ENCODE data around the gene NBEA.
"Not testable (repeated sequence)": the region's sequence is repeated elsewhere in the genome, so short reads cannot be mapped to it uniquely, and the experiment has no call there.

The NBEA gene

DNA sequence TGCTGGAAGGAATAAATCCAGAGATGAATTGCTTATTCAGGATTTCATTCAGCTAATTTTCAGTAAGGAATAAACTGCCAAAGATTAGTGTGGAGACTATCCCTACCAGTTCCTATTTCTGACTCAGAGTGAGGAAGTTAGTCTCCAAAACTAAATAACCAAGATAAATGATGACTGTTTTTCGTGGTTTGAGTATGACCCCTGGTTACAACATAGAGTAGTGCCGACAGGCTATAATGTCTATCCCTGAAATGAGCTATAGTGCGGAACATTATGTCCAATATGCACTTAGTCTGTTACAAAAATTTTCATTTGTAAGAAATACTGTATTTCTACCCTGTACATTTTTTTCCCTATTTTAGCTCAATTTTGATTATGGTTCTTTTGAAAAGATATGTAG lies 51.4 kb downstream of the NBEA start:
- H2BK12ac ChIP-seq (ENCODE audit: low read length): no peak overlapping the region
- no peak overlapping the region for H3K23ac ChIP-seq (ENCODE audit: low read length)
- H3K27ac ChIP-seq (ENCODE audit: low read depth, low read length): no peak overlapping the region
- no peaks in the 10 kb centered on the region for H3K27me3 ChIP-seq (ENCODE audit: insufficient read depth, low read length)
- no peak overlapping the region for H3K4me2 ChIP-seq (ENCODE audit: low read length)
- no peak overlapping the region for H2BK120ac ChIP-seq (ENCODE audit: insufficient read depth, low read length, poor library complexity)
- no peak overlapping the region for H3K18ac ChIP-seq (ENCODE audit: low read length)
- H3K79me2 ChIP-seq (ENCODE audit: control insufficient read depth, insufficient read depth, low read length, poor library complexity): no peaks in the 10 kb centered on the region
- H3K79me1 ChIP-seq (ENCODE audit: low read length): no peaks in the 10 kb centered on the region
- H4K8ac ChIP-seq (ENCODE audit: low read depth, low read length): no peak overlapping the region
- H3K14ac ChIP-seq (ENCODE audit: low read length): no peak overlapping the region
- H2AK5ac ChIP-seq (ENCODE audit: low read length): no peak overlapping the region
- peaks cover 8% of the 10 kb centered on the region for H3K9me3 ChIP-seq (ENCODE audit: insufficient read depth, low read depth, low read length)
- no peak for DNase-seq
- H3K4ac ChIP-seq (ENCODE audit: low read depth, low read length): no peak overlapping the region
- H2AFZ ChIP-seq (ENCODE audit: insufficient read depth, low read length, poor library complexity): no peak overlapping the region
- H4K12ac ChIP-seq (ENCODE audit: low read depth, low read length): no peak overlapping the region
- H4K91ac ChIP-seq (ENCODE audit: low read depth, low read length): no peak overlapping the region
- H3K4me1 ChIP-seq (ENCODE audit: control insufficient read depth in 1 of 2, insufficient read depth in 2 of 2, low read length in 2 of 2): no peaks in the 10 kb centered on the region
- no peak overlapping the region for H3K9ac ChIP-seq (ENCODE audit: low read length)
- H3K36me3 ChIP-seq (ENCODE audit: control insufficient read depth in 1 of 2, insufficient read depth in 2 of 2, low read length in 2 of 2): no peaks in the 10 kb centered on the region
- H3K4me3 ChIP-seq (ENCODE audit: low read depth, low read length): no peak overlapping the region
- no CpG with 5 or more reads among the region's 3 CpGs for WGBS (ENCODE audit: extremely low coverage, insufficient coverage, insufficient read length)
- no peak overlapping the region for H2BK5ac ChIP-seq (ENCODE audit: low read depth, low read length, poor library complexity)

DNA sequence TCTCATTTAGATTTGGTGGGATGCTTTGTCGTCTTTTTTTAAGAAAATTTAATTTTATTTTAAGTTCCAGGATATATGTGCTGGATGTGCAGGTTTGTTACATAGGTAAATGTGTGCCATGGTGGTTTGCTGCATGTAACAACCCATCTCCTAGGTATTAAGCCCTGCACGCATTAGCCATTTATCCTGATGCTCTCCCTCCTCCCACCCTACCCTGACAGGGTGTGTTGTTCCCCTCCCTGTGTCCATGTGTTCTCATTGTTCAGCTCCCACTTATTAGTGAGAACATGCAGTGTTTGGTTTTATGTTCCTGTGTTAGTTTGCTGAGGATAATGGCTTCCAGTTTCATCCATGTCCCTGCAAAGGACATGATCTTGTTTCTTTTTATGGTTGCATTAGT lies 61.7 kb downstream of the NBEA start:
- not testable (repeated sequence) for H4K12ac ChIP-seq (ENCODE audit: low read depth, low read length); H4K91ac ChIP-seq (ENCODE audit: low read depth, low read length); H3K4me1 ChIP-seq (ENCODE audit: control insufficient read depth in 1 of 2, insufficient read depth in 2 of 2, low read length in 2 of 2); H3K27ac ChIP-seq (ENCODE audit: low read depth, low read length); H2BK5ac ChIP-seq (ENCODE audit: low read depth, low read length, poor library complexity); H4K8ac ChIP-seq (ENCODE audit: low read depth, low read length); H3K79me2 ChIP-seq (ENCODE audit: control insufficient read depth, insufficient read depth, low read length, poor library complexity); H3K4me2 ChIP-seq (ENCODE audit: low read length); H2BK12ac ChIP-seq (ENCODE audit: low read length); H3K9me3 ChIP-seq (ENCODE audit: insufficient read depth, low read depth, low read length); H2BK120ac ChIP-seq (ENCODE audit: insufficient read depth, low read length, poor library complexity); H3K9ac ChIP-seq (ENCODE audit: low read length); H3K79me1 ChIP-seq (ENCODE audit: low read length); H3K4me3 ChIP-seq (ENCODE audit: low read depth, low read length); H3K36me3 ChIP-seq (ENCODE audit: control insufficient read depth in 1 of 2, insufficient read depth in 2 of 2, low read length in 2 of 2); H3K23ac ChIP-seq (ENCODE audit: low read length); H3K18ac ChIP-seq (ENCODE audit: low read length); H3K27me3 ChIP-seq (ENCODE audit: insufficient read depth, low read length); H3K14ac ChIP-seq (ENCODE audit: low read length); H3K4ac ChIP-seq (ENCODE audit: low read depth, low read length); H2AFZ ChIP-seq (ENCODE audit: insufficient read depth, low read length, poor library complexity); H2AK5ac ChIP-seq (ENCODE audit: low read length); DNase-seq
- no CpG with 5 or more reads among the region's 2 CpGs for WGBS (ENCODE audit: extremely low coverage, insufficient coverage, insufficient read length)

DNA sequence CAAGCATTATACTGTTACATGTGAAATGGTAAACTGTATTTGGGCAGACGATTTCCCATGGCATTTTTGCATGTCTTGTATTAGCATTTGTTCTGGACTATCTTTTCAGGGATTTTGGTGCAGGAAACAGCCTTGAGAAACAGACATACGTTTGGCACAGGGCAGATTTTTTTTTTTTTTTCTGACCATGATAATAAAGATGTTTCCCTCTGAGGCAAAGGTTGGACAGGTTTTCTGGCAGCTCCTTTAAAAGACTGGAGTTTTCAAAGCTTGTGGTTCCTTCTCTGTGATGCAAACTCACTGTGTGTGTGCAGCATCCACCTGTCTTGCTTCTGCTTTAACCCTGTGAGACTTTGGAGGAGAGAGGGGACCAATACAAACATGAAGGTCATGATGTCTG lies 63.0 kb downstream of the NBEA start:
- Histone ChIP-seq H3K4me2 (ENCODE audit: low read length) (no peak overlapping the region), H4K8ac (ENCODE audit: low read depth, low read length) (no peak overlapping the region), H3K27me3 (ENCODE audit: insufficient read depth, low read length) (no peaks in the 10 kb centered on the region), H3K79me2 (ENCODE audit: control insufficient read depth, insufficient read depth, low read length, poor library complexity) (no peaks in the 10 kb centered on the region), H3K18ac (ENCODE audit: low read length) (no peak overlapping the region), H2AK5ac (ENCODE audit: low read length) (no peak overlapping the region), H3K14ac (ENCODE audit: low read length) (no peak overlapping the region), H4K12ac (ENCODE audit: low read depth, low read length) (no peak overlapping the region), H2BK120ac (ENCODE audit: insufficient read depth, low read length, poor library complexity) (no peak overlapping the region), H3K9ac (ENCODE audit: low read length) (no peak overlapping the region), H3K4ac (ENCODE audit: low read depth, low read length) (no peak overlapping the region), H2BK5ac (ENCODE audit: low read depth, low read length, poor library complexity) (no peak overlapping the region), H3K23ac (ENCODE audit: low read length) (no peak overlapping the region), H3K36me3 (ENCODE audit: control insufficient read depth in 1 of 2, insufficient read depth in 2 of 2, low read length in 2 of 2) (no peaks in the 10 kb centered on the region), H3K9me3 (ENCODE audit: insufficient read depth, low read depth, low read length) (no peaks in the 10 kb centered on the region), H2AFZ (ENCODE audit: insufficient read depth, low read length, poor library complexity) (no peak overlapping the region), H3K27ac (ENCODE audit: low read depth, low read length) (no peak overlapping the region), H4K91ac (ENCODE audit: low read depth, low read length) (no peak overlapping the region), H3K4me1 (ENCODE audit: control insufficient read depth in 1 of 2, insufficient read depth in 2 of 2, low read length in 2 of 2) (no peaks in the 10 kb centered on the region), H3K4me3 (ENCODE audit: low read depth, low read length) (no peak overlapping the region), H3K79me1 (ENCODE audit: low read length) (no peaks in the 10 kb centered on the region), H2BK12ac (ENCODE audit: low read length) (no peak overlapping the region)
- WGBS (ENCODE audit: extremely low coverage, insufficient coverage, insufficient read length): no CpG with 5 or more reads among the region's 2 CpGs
- no peak for DNase-seq

DNA sequence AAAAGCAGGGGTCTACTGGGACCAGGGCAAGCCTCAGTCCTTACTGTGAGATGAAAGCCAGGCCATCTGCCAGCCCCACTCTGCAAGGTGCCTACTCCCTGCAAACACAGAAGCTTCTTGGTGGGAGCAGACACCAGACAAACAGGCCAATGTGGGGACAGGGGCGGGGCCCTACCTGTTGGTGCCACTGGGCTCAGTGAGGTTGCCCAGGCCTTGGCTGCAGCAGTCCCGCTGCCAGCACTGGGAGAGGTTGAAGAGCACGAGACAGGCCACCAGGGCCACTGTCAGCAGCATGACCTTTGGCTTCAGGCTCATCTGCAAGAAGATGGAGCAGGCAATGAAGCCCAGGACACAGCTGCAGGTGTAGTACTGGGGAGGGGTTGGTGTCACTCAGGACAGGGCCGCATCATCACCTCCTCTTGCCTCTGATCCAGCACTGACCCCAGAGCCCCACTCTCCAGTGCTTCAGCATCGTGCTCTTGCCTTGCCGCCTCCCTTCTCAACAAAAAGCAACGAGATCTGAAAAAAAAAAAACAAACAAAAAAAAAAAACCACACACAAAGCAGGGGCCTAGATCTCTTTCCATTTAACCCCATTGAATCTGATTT lies 72.6 kb downstream of the NBEA start:
- H4K12ac ChIP-seq (ENCODE audit: low read depth, low read length): no peak overlapping the region
- no peak overlapping the region for H3K9ac ChIP-seq (ENCODE audit: low read length)
- no peak overlapping the region for H3K4me3 ChIP-seq (ENCODE audit: low read depth, low read length)
- H4K91ac ChIP-seq (ENCODE audit: low read depth, low read length): no peak overlapping the region
- no peak overlapping the region for H3K18ac ChIP-seq (ENCODE audit: low read length)
- H3K27ac ChIP-seq (ENCODE audit: low read depth, low read length): no peak overlapping the region
- H2AK5ac ChIP-seq (ENCODE audit: low read length): no peak overlapping the region
- no peak overlapping the region for H3K14ac ChIP-seq (ENCODE audit: low read length)
- H3K4me2 ChIP-seq (ENCODE audit: low read length): no peak overlapping the region
- no peaks in the 10 kb centered on the region for H3K9me3 ChIP-seq (ENCODE audit: insufficient read depth, low read depth, low read length)
- no peaks in the 10 kb centered on the region for H3K4me1 ChIP-seq (ENCODE audit: control insufficient read depth in 1 of 2, insufficient read depth in 2 of 2, low read length in 2 of 2)
- no peak overlapping the region for H2BK120ac ChIP-seq (ENCODE audit: insufficient read depth, low read length, poor library complexity)
- H2BK12ac ChIP-seq (ENCODE audit: low read length): no peak overlapping the region
- no peak overlapping the region for H4K8ac ChIP-seq (ENCODE audit: low read depth, low read length)
- H3K79me2 ChIP-seq (ENCODE audit: control insufficient read depth, insufficient read depth, low read length, poor library complexity): no peaks in the 10 kb centered on the region
- DNase-seq: no peak
- WGBS (ENCODE audit: extremely low coverage, insufficient coverage, insufficient read length): no CpG with 5 or more reads among the region's 7 CpGs
- H3K79me1 ChIP-seq (ENCODE audit: low read length): no peaks in the 10 kb centered on the region
- no peak overlapping the region for H3K23ac ChIP-seq (ENCODE audit: low read length)
- no peak overlapping the region for H3K4ac ChIP-seq (ENCODE audit: low read depth, low read length)
- no peak overlapping the region for H2AFZ ChIP-seq (ENCODE audit: insufficient read depth, low read length, poor library complexity)
- no peaks in the 10 kb centered on the region for H3K27me3 ChIP-seq (ENCODE audit: insufficient read depth, low read length)
- no peaks in the 10 kb centered on the region for H3K36me3 ChIP-seq (ENCODE audit: control insufficient read depth in 1 of 2, insufficient read depth in 2 of 2, low read length in 2 of 2)
- no peak overlapping the region for H2BK5ac ChIP-seq (ENCODE audit: low read depth, low read length, poor library complexity)
